GM10847 (cell line): Measurements from ENCODE around the gene TASP1.

ENCODE experiments used
- POLR2A ChIP-seq: IDR thresholded peaks from 2 replicates; pipeline ENCODE4 v1.6.1; 2011; ENCODE audit not compliant: insufficient read length; ENCODE audit errors: extremely low read depth

Gene TASP1

DNA sequence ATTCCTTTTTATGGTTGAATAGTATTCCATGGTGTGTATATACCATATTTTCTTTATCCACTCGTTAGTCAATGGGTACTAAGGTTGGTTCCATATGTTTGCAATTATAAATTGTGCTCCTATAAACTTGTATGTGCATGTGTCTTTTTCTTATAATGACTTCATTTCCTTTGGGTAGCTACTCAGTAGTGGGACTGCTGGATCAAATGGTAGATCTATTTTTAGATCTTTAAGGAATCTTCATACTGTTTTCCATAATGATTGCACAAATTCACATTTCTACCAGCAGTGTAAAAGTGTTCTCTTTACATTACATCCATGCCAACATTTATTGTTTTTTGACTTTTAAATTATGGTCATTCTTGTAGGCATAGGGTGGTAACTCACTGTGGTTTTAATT is 164.3 kb downstream of the TASP1 start:
- no peak for TF ChIP-seq POLR2A

DNA sequence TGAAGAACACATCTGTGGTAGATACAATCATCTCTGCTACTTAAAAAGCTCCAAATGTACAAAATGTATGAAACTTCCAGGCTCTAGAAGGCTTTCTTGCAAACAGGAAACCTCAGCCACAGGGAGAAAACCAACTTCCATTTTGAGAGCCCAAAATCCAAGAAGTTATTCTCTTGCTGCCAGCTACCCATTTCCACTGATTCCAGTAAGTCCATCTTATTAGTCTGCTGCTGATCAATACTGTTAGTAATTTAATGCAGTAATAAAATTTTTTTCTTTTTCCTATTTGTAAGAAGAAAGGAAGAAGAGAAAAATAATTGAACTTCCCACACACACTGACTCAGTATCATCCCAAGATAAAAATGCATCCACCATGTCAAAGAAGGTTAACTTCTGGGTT is 169.5 kb downstream of the TASP1 start:
- TF ChIP-seq POLR2A = no peak

DNA sequence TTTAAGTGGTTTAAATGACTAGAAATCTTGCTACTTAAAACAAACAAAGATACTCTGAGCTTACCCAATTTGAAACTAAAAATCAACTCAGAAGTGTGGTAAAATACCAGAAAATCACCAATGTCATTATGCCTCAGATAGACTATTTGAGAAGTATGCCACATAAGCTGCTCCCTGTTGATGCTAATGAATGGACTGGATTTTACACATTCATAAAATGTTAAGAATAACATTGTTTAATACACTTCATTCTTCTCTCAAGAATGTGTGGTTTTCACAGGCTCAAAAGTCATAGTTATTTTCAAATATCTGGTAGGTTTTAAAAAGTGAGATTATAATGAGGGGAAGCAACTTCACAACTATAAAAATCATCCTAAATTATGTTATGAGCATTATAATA is 170.6 kb downstream of the TASP1 start:
- no peak for TF ChIP-seq POLR2A

DNA sequence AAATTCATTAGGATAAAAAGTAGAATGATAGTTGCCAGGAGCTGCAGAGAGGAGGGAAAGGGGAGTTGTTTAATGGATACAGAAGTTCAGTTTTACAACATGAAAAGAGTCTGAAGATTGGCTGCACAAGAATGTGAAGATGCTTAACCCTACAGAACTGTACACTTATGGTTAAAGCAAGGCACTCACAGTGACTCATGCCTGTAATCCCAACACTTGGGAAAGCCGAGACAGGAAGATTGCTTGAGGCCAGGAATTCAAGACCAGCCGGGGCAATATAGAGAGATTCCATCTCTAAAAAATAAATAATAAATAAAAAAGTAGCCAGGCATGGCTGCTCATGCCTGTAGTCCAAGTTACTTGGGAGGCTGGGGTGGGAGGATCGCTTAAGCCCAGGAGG is 174.0 kb downstream of the TASP1 start:
- no peak for TF ChIP-seq POLR2A

DNA sequence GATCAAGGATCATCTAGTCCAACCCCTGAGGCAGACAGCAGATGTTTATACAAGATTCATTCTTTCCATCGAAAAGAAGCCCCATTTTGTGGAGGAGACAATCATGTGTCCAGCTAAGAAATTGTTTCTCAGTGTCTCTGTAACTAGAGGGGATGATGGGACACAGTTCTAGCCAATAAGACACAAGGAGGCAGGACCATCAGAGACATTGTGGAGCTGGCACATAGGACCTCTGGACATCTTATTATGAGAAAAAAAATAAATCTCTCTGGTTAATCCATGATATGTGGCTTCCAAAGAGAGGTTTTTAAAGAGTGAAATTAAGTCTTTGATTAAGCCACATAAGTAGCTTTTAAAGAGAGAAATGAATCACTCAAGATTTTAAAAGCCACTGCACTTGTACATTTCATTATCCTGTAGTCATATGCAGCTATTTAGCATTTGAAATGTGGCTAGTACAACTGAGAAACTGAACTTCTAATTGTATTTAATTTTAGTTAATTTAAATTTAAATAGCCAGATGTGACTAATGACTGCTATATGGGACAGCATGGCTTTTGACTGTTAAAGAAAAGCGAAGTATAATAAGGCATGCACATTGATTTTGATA is 176.8 kb downstream of the TASP1 start:
- TF ChIP-seq POLR2A = no peak

- TF ChIP-seq POLR2A = no peak
These were observed 179.8 kb downstream of the TASP1 start for GRCh38 chr20:13458860-13459451.

DNA sequence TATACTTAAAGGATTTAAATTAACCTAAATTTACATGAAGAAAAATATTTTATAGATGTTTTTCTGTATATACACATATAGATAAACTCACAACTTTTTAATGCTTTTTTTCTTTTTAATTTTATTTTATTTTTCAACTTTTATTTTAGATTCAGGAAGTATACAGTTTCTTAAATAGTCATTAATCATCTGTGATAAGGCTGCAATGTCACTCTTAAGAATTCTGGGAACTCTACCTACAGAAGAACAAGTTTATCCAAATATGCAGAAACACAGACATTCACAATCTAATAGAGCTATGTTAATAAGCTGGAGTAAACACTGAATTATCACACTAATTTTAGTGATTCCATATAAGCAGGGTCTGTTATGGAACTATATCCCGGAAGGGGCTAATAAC is 181.2 kb downstream of the TASP1 start:
- no peak for TF ChIP-seq POLR2A

- no peak for TF ChIP-seq POLR2A
These were observed 183.0 kb downstream of the TASP1 start for GRCh38 chr20:13455713-13456112.

GRCh38 chr20:13453367-13453766 is 185.4 kb downstream of the TASP1 start:
- TF ChIP-seq POLR2A = no peak

- no peak for TF ChIP-seq POLR2A
These were observed 186.1 kb downstream of the TASP1 start for GRCh38 chr20:13452470-13453124.

- TF ChIP-seq POLR2A = no peak
These were observed 188.8 kb downstream of the TASP1 start for GRCh38 chr20:13449868-13450434.

DNA sequence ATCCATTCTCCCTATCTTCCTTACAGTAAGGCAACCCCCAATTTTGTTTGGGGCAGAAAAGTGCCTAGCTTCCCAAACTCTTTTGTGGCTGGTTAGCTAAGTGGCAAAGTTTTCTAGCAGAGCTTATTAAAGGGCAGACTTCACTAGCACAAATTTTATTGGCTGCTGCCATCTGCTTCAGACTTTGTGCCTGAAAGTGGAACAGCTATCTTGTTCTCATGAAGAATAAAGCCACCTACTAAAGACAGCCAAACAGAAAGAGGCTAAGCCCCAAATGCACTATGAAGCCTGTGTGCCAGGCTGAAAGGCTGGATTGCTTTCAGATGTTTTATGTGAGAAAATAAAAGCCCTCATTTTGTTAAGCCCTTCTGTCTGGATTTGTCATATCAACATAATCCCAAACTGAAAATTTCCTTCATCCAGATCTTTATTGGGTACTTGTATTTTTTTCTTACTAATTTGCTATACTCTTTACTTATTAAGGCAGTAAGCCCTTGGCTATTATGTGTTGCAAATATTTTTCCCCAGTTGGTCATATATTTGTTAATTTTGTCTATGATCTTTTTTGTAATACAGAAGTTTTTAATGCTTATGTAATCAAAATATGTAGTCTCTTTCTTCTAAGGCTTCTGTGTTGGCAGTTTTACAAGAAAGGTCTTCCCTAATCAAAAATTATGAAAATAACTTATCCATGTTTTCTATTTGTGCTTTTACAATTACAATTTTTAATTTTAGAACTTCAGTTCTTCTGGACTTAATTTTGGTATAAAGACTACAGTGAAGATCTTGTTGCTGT is 191.1 kb downstream of the TASP1 start:
- no peak for TF ChIP-seq POLR2A

- TF ChIP-seq POLR2A = no peak
These were observed 195.0 kb downstream of the TASP1 start for GRCh38 chr20:13443690-13444089.

DNA sequence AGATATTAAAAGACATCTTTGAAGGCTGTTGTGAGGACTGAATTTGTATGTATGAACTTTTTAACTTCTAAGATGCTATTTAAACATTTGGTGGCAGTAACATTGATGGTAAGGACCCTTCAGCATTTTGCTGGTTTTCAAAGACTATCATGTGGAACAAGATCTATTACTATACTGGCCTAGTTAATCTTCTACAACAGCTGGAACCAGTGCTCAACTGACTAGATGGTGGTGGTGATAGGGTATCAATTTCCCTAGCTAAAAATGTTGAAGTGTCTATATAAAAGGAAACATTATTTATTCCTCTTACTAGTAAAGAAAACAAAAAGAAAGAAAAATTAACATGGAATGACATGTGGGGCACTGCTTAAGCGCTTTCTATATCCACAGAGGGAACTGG is 195.7 kb downstream of the TASP1 start:
- TF ChIP-seq POLR2A = no peak

DNA sequence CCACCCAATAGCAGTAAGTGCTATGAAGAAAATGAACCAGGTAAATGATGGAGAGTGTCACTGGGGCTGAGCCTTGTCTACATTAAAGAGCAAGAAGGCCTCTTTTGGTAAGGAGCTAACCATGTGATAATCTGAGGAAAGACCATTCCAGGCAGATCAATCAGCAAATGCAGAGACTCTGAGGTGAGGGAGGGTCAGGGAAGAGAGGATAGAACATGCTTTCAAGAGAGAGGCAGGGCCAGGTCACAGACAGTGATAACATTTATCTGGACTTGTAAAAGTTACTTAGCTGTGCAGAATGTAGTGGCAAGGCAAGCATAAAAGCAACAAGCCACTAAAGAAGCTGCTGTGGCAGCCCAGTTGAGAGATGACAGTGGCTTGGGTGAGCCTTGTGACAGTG is 197.3 kb downstream of the TASP1 start:
- TF ChIP-seq POLR2A = no peak

DNA sequence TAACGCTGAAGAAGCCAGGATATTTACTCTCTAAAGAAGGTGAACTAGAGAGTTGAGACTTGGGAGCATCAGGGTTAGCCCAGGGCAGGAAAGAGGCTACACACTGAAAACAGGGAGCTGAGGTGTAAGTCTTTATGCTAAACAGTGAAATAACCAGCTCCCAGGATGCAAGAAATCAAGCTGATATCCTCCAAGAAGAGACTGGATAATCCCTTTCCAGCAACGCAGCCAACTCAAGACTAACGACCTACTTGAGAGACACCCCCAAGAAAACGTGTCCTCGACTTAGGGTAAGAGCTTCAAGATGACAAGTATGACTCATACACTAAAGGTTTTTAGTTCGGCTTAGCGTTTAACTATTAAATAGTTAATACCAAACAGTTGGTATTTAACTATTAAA is 202.2 kb downstream of the TASP1 start:
- TF ChIP-seq POLR2A = no peak
